ENCODE data around the gene USP10.

- TF ChIP-seq CTCF (IDR thresholded peaks at IDR 0.05) = no peak
- no peak for TF ChIP-seq EP300 (IDR thresholded peaks at IDR 0.05)
These were observed 47.1 kb downstream of the USP10 start for GRCh38 chr16:84746875-84747274.

Measured in sigmoid colon (tissue), 4 donors.